HUES48 (cell line): ENCODE measurements around the gene SLC7A6OS.
A peak's percentile ranks its signal among the peaks of the same experiment; 100 is the strongest.

Experiments
- H3K27ac ChIP-seq: one replicate; pipeline ENCODE4 v1.7.0; 2013; ENCODE audit warnings: low read depth, low read length, inconsistent platforms
- H3K27me3 ChIP-seq: 2 replicates; pipeline ENCODE4 v1.6.1; 2013; ENCODE audit warnings: mild to moderate bottlenecking, low read length; ENCODE audit not compliant: control insufficient read depth, insufficient read depth
- H3K36me3 ChIP-seq: 2 replicates; pipeline ENCODE4 v1.6.1; 2013; ENCODE audit warnings: low read length; ENCODE audit not compliant: control insufficient read depth, insufficient read depth
- H3K4me1 ChIP-seq: 2 replicates; pipeline ENCODE4 v1.6.1; 2013; ENCODE audit warnings: mild to moderate bottlenecking, low read length; ENCODE audit not compliant: control insufficient read depth, insufficient read depth
- H3K4me3 ChIP-seq: 2 replicates; pipeline ENCODE4 v1.5.1; 2013; ENCODE audit warnings: mild to moderate bottlenecking, low read depth, low read length
- H3K9ac ChIP-seq: 2 replicates; pipeline ENCODE4 v1.6.1; 2013; ENCODE audit warnings: mild to moderate bottlenecking, low read depth, low read length, moderate library complexity
- H3K9me3 ChIP-seq: 2 replicates; pipeline ENCODE4 v1.6.1; 2013; ENCODE audit warnings: low read length; ENCODE audit not compliant: control insufficient read depth, insufficient read depth

The SLC7A6OS gene

GRCh38 chr16:68275611-68276191, 35.0 kb downstream of the SLC7A6OS start:
- Histone ChIP-seq H3K9ac (no peak overlapping the region), H3K4me1 (no peaks in the 10 kb centered on the region; the same call in 1 of the 2 replicates), H3K27ac (no peak overlapping the region), H3K4me3 (no peak overlapping the region), H3K27me3 (no peaks in the 10 kb centered on the region), H3K9me3 (no peaks in the 10 kb centered on the region), H3K36me3 (peaks cover 14% of the 10 kb centered on the region)

DNA sequence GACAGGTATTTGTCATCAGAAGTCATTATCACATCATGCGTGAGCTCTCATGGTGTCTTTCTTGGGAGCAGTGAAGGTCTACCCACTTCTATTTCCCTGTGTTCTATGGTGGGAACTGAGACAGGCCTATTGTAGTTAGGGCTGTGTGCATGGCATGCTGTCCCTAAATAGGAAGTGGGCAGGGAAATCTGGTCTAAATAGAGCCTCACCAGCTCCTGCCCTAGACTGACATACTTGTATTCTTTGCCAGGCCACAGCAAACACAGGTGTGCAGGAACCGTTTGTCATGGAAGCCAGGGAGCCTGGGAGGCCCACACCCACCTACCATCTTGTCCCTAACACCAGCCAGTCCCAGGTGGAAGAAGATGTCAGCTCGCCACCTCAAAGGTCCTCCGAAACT, 36.3 kb downstream of the SLC7A6OS start:
- Histone ChIP-seq H3K27ac (no peak overlapping the region), H3K4me1 (no peaks in the 10 kb centered on the region; the same call in 1 of the 2 replicates), H3K36me3 (peaks cover 10% of the 10 kb centered on the region)

GRCh38 chr16:68273896-68274295, 36.9 kb downstream of the SLC7A6OS start:
- Histone ChIP-seq H3K9me3 (no peaks in the 10 kb centered on the region), H3K36me3 (peaks cover 10% of the 10 kb centered on the region), H3K27me3 (no peaks in the 10 kb centered on the region), H3K9ac (no peak overlapping the region), H3K4me3 (no peak overlapping the region), H3K4me1 (no peaks in the 10 kb centered on the region; the same call in 1 of the 2 replicates), H3K27ac (no peak overlapping the region)

More for the DNA sequence above, 36.3 kb downstream of the SLC7A6OS start:
- no peak overlapping the region for H3K4me3 ChIP-seq
- no peak overlapping the region for H3K9ac ChIP-seq
- H3K27me3 ChIP-seq, result no peaks in the 10 kb centered on the region
- H3K9me3 ChIP-seq, result no peaks in the 10 kb centered on the region

GRCh38 chr16:68273459-68273858, 37.3 kb downstream of the SLC7A6OS start:
- Histone ChIP-seq H3K4me3 (no peak overlapping the region), H3K4me1 (no peaks in the 10 kb centered on the region; the same call in 1 of the 2 replicates), H3K9me3 (no peaks in the 10 kb centered on the region), H3K27me3 (no peaks in the 10 kb centered on the region), H3K9ac (no peak overlapping the region), H3K36me3 (peaks cover 10% of the 10 kb centered on the region), H3K27ac (no peak overlapping the region)

GRCh38 chr16:68272507-68273209, 38.1 kb downstream of the SLC7A6OS start:
- Histone ChIP-seq H3K27ac (no peak overlapping the region), H3K9me3 (no peaks in the 10 kb centered on the region), H3K4me1 (peaks cover 8% of the 10 kb centered on the region), H3K27me3 (no peaks in the 10 kb centered on the region), H3K9ac (no peak overlapping the region), H3K4me3 (no peak overlapping the region), H3K36me3 (peaks cover 10% of the 10 kb centered on the region)

DNA sequence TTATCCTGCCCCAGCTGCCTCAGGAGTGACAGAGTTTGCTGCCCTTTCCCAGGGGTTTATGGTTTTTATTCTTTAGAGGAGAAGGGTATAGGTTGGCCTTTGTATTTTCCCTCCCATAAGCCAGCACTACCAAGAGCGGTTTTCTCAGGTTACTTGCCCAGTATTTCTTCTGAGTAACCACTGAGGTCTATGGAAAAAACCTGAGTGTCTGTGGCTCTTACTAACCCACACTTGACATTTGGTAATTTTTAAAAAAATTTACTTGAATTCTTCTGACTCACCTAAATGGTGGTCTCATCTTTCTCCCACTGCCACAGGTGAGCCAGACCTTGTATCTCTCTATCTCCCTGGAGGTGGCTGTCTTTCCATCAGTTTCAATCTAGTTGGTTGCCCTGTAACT, 40.4 kb downstream of the SLC7A6OS start:
- Histone ChIP-seq H3K27me3 (peaks cover 3% of the 10 kb centered on the region; the same call in 1 of the 2 replicates), H3K4me1 (peaks cover 14% of the 10 kb centered on the region), H3K36me3 (peaks cover 10% of the 10 kb centered on the region), H3K27ac (no peak overlapping the region), H3K9me3 (no peaks in the 10 kb centered on the region), H3K4me3 (no peak overlapping the region), H3K9ac (no peak overlapping the region)

GRCh38 chr16:68269793-68270192, 41.0 kb downstream of the SLC7A6OS start:
- H3K27ac ChIP-seq, result no peak overlapping the region
- H3K4me1 ChIP-seq, result peaks cover 17% of the 10 kb centered on the region

DNA sequence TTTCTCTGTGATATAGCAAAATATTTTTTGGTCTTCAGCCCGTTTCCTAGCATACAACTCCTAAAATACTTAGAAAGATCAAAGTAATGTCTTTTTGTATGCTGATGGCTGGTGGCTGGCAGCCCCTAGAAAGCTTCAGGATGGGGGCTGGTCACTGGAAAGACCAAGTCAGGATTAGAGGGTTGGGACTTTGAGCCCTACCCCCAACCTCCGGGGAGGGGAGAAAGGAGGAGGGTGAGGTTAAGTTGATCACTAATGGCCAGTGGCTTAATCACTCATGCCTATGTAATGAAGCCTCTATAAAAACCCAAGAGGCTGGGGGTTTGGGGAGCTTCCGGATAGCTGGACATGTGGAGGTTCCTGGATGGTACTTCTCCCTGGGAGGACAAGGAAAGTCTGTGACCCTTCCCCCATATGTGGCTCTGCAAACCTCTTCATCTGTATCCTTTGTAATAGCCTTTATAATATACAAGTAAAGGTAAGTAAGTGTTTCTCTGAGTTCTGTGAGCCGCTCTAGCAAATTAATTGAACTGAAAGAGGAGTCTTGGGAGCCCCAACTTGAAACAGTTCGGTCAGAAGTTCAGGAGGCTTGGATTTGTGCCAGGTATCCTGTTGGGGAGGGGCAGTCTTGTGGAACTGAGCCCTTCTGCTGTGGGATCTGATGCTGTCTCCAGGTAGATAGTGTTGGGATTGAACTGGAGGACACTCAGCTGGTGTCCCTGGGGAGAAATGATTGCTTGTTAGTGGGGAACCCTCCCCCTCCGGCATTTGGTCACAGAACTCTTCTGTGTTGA, 42.9 kb downstream of the SLC7A6OS start:
- Histone ChIP-seq H3K9ac (no peak overlapping the region), H3K4me3 (peak overlapping the region; percentile 25; the same call in 1 of the 2 replicates), H3K4me1 (peaks cover 17% of the 10 kb centered on the region), H3K27ac (peak overlapping the region; percentile 44), H3K36me3 (no peaks in the 10 kb centered on the region), H3K9me3 (no peaks in the 10 kb centered on the region), H3K27me3 (peaks cover 13% of the 10 kb centered on the region)

More at GRCh38 chr16:68269793-68270192, 41.0 kb downstream of the SLC7A6OS start:
- Histone ChIP-seq H3K36me3 (peaks cover 8% of the 10 kb centered on the region), H3K4me3 (no peak overlapping the region), H3K27me3 (peaks cover 9% of the 10 kb centered on the region; the same call in 1 of the 2 replicates), H3K9ac (no peak overlapping the region), H3K9me3 (no peaks in the 10 kb centered on the region)

GRCh38 chr16:68265078-68265920, 45.4 kb downstream of the SLC7A6OS start:
- H3K27ac ChIP-seq, result peak overlapping the region; percentile 71
- H3K9me3 ChIP-seq, result no peaks in the 10 kb centered on the region
- H3K36me3 ChIP-seq, result no peaks in the 10 kb centered on the region
- no peak overlapping the region for H3K9ac ChIP-seq
- peak overlapping the region; percentile 91 for H3K4me3 ChIP-seq
- peaks cover 13% of the 10 kb centered on the region for H3K27me3 ChIP-seq
- H3K4me1 ChIP-seq, result peaks cover 17% of the 10 kb centered on the region
